M059J (cell line): ENCODE results near the gene CHN2. TPM values are rescaled to one million over a fixed set of nuclear protein-coding genes. Genes with fewer than 3 reads are reported as not detected.

Source experiments
- DNase-seq: peaks from one replicate; pipeline ENCODE4 v3.0.0-alpha.2; 2012; ENCODE audit warnings: low read depth
- total RNA-seq: library from RNA; depleted of rRNA; stranded (reverse); fragments of >200 nt; shearing (Covaris generic); gene quantifications from 2 replicates; pipeline ENCODE4 v1.2.3, GENCODE V29; 2014

The CHN2 gene
- total RNA-seq, 1 experiment from 2014 or later: not detected

- no peak for DNase-seq
Observed at GRCh38 chr7:29426587-29426986, 232.0 kb downstream of the CHN2 start.

- DNase-seq: no peak
Observed at GRCh38 chr7:29429401-29429800, 234.8 kb downstream of the CHN2 start.

GRCh38 chr7:29430279-29430949 is 235.8 kb downstream of the CHN2 start:
- DNase-seq: no peak

- DNase-seq: no peak
Observed at GRCh38 chr7:29431686-29432085, 237.1 kb downstream of the CHN2 start.

GRCh38 chr7:29432721-29433120 is 238.1 kb downstream of the CHN2 start:
- no peak for DNase-seq

GRCh38 chr7:29434380-29434768 is 239.8 kb downstream of the CHN2 start:
- DNase-seq: peak; percentile 16

- no peak for DNase-seq
Observed at GRCh38 chr7:29435167-29435566, 240.6 kb downstream of the CHN2 start.

GRCh38 chr7:29435902-29436301 is 241.3 kb downstream of the CHN2 start:
- DNase-seq: no peak

- DNase-seq: peak; percentile 66
Observed at GRCh38 chr7:29442146-29442545, 247.6 kb downstream of the CHN2 start.

- DNase-seq: no peak
Observed at GRCh38 chr7:29443552-29443951, 249.0 kb downstream of the CHN2 start.

GRCh38 chr7:29444267-29444666 is 249.7 kb downstream of the CHN2 start:
- DNase-seq: no peak

- no peak for DNase-seq
Observed at GRCh38 chr7:29445736-29446135, 251.2 kb downstream of the CHN2 start.

- DNase-seq: no peak
Observed at GRCh38 chr7:29447828-29448227, 253.3 kb downstream of the CHN2 start.

- DNase-seq: no peak
Observed at GRCh38 chr7:29449569-29450260, 255.1 kb downstream of the CHN2 start.

GRCh38 chr7:29453021-29453420 is 258.4 kb downstream of the CHN2 start:
- DNase-seq: no peak

- DNase-seq: no peak
Observed at GRCh38 chr7:29454464-29454863, 259.9 kb downstream of the CHN2 start.

- DNase-seq: no peak
Observed at GRCh38 chr7:29454899-29455451, 260.4 kb downstream of the CHN2 start.

- peak; percentile 74 for DNase-seq
Observed at GRCh38 chr7:29457141-29457561, 262.6 kb downstream of the CHN2 start.

- peak; percentile 47 for DNase-seq
Observed at GRCh38 chr7:29457565-29458011, 263.0 kb downstream of the CHN2 start.

- DNase-seq: no peak
Observed at GRCh38 chr7:29458933-29459332, 264.4 kb downstream of the CHN2 start.

GRCh38 chr7:29459589-29459988 is 265.0 kb downstream of the CHN2 start:
- no peak for DNase-seq

- DNase-seq: no peak
Observed at GRCh38 chr7:29461996-29462395, 267.4 kb downstream of the CHN2 start.

GRCh38 chr7:29463504-29464158 is 269.1 kb downstream of the CHN2 start:
- no peak for DNase-seq
